GM12878 (cell line): ENCODE data around the gene ECEL1. TPM values are rescaled to one million over a fixed set of nuclear protein-coding genes. Genes with fewer than 3 reads are reported as not detected.

Experiments
- ATAC-seq: fragments of 200-7000 bp; cut with Tn5 transposase; 3 replicates; pipeline ENCODE4 v1.9.1; 2020; ENCODE audit warnings: mild to moderate bottlenecking, moderate library complexity
- BruUV-seq: library from RNA; stranded (reverse); fragments of 400-500 nt; replicated peaks from 2 replicates; lab custom pipeline; 2021; lab: Mats Ljungman, UMichigan
- CTCF ChIA-PET: fragments of 300-600 bp; sonication (Branson Sonifier 250); formaldehyde crosslinking; extraction: SDS; loops from one replicate; lab custom pipeline; 2021; ENCODE audit warnings: inconsistent platforms; lab: Yijun Ruan, JAX
- POLR2A ChIA-PET: fragments of 350-600 bp; formaldehyde crosslinking; extraction: SDS; loops from one replicate; lab custom pipeline; 2021; ENCODE audit warnings: inconsistent platforms; lab: Charles Lee
- RAD21 ChIA-PET: fragments of 300-600 bp; sonication (Branson Sonifier 250); formaldehyde crosslinking; loops from one replicate; lab custom pipeline; 2023; ENCODE audit warnings: antibody characterized with exemption; ENCODE audit not compliant: unreplicated experiment; lab: Charles Lee
- SMC1A ChIA-PET: fragments of 300-600 bp; sonication (Branson Sonifier 250); formaldehyde crosslinking; loops from one replicate; lab custom pipeline; 2023; ENCODE audit not compliant: unreplicated experiment, uncharacterized antibody; lab: Charles Lee
- DNase-seq: peaks from one replicate; pipeline ENCODE4 v3.0.0-alpha.2; 2011; ENCODE audit warnings: low read depth, low spot score
- FAIRE-seq: peaks from 3 replicates; lab custom pipeline; 2011; peaks lifted over from hg19 to GRCh38; lab: Jason Lieb, UNC
- H2AFZ ChIP-seq: 2 replicates; pipeline ENCODE4 v1.6.0; 2011; ENCODE audit warnings: low read depth, low read length, control low read depth; ENCODE audit not compliant: control insufficient read depth
- H3K27ac ChIP-seq: 2 replicates; pipeline ENCODE4 v1.5.1; 2011; ENCODE audit warnings: control low read depth; ENCODE audit not compliant: control insufficient read depth, insufficient read depth
- H3K27me3 ChIP-seq, 2 experiments: replicated peaks in 1 of 2; 2 replicates each; pipeline versions ENCODE4 v1.6.0 to v1.6.1; 2011; ENCODE audit warnings: low read length in 1 of 2; ENCODE audit not compliant: control insufficient read depth in 2 of 2, insufficient read depth in 2 of 2
- H3K36me3 ChIP-seq, 2 experiments: 2 replicates each; pipeline ENCODE4 v1.5.1; 2011; ENCODE audit warnings: low read length in 1 of 2; ENCODE audit not compliant: control insufficient read depth in 2 of 2, insufficient read depth in 2 of 2
- H3K4me1 ChIP-seq: 2 replicates; pipeline ENCODE4 v1.6.1; 2011; ENCODE audit warnings: mild to moderate bottlenecking, low read length, moderate library complexity, mixed read lengths; ENCODE audit not compliant: control insufficient read depth, insufficient read depth
- H3K4me2 ChIP-seq: 2 replicates; pipeline ENCODE4 v1.6.0; 2011; ENCODE audit warnings: control low read depth; ENCODE audit not compliant: control insufficient read depth, insufficient read depth
- H3K4me3 ChIP-seq: fragments of 200-600 bp; sonication (generic); 2 replicates; pipeline ENCODE4 v1.5.1; 2016
- H3K79me2 ChIP-seq: 2 replicates; pipeline ENCODE4 v1.6.0; 2011; ENCODE audit warnings: low read length; ENCODE audit not compliant: control insufficient read depth, insufficient read depth
- H3K9ac ChIP-seq: 2 replicates; pipeline ENCODE4 v1.8.0; 2011; ENCODE audit warnings: low read length, control low read depth, mixed read lengths; ENCODE audit not compliant: control insufficient read depth, insufficient read depth
- H3K9me3 ChIP-seq: replicated peaks from 3 replicates; pipeline ENCODE4 v1.5.1; 2011; ENCODE audit warnings: mild to moderate bottlenecking, low read length; ENCODE audit not compliant: control insufficient read depth, insufficient read depth
- H4K20me1 ChIP-seq: 2 replicates; pipeline ENCODE4 v1.6.0; 2011; ENCODE audit not compliant: control insufficient read depth, insufficient read depth
- CHD1 ChIP-seq: IDR thresholded peaks from 2 replicates; pipeline ENCODE4 v1.6.1; 2012; ENCODE audit warnings: low read depth, low read length, improper control_type of control experiment
- CREB1 ChIP-seq: IDR thresholded peaks from 2 replicates; pipeline ENCODE4 v1.6.1; 2012; ENCODE audit warnings: low read depth, mild to moderate bottlenecking, inconsistent platforms
- CREM ChIP-seq: IDR thresholded peaks from 2 replicates; pipeline ENCODE4 v1.6.1; 2014; ENCODE audit warnings: antibody characterized with exemption, low read depth
- GABPA ChIP-seq: IDR thresholded peaks from 2 replicates; pipeline ENCODE4 v1.6.1; 2014; ENCODE audit warnings: antibody characterized with exemption, low read depth, mild to moderate bottlenecking, inconsistent platforms
- NR2F1 ChIP-seq: fragments of 450-650 bp; conservative IDR thresholded peaks from 2 replicates; pipeline ENCODE4 v1.6.1; 2017; ENCODE audit warnings: mild to moderate bottlenecking
- POU2F2 ChIP-seq: IDR thresholded peaks from 3 replicates; pipeline ENCODE4 v1.6.1; 2011; ENCODE audit warnings: low read depth, mild to moderate bottlenecking, low read length, borderline replicate concordance
- PRDM15 ChIP-seq: fragments of 450-650 bp; formaldehyde crosslinking; IDR thresholded peaks from 2 replicates; pipeline ENCODE4 v1.4.0; 2020; ENCODE audit warnings: mild to moderate bottlenecking, moderate library complexity
- RAD21 ChIP-seq: IDR thresholded peaks from 2 replicates; pipeline ENCODE4 v1.6.1; 2011; ENCODE audit warnings: mild to moderate bottlenecking, low read depth, low read length, moderate library complexity; ENCODE audit not compliant: insufficient read depth
- RELA ChIP-seq: fragments of 450-650 bp; IDR thresholded peaks from 2 replicates; pipeline ENCODE4 v1.8.0; 2014; ENCODE audit warnings: borderline replicate concordance; ENCODE audit not compliant: partially characterized antibody
- RELB ChIP-seq: fragments of 450-650 bp; IDR thresholded peaks from 2 replicates; pipeline ENCODE4 v1.6.1; 2017; ENCODE audit warnings: low read depth, mild to moderate bottlenecking, moderate library complexity
- RFX5 ChIP-seq: IDR thresholded peaks from 2 replicates; pipeline ENCODE4 v1.6.1; 2011; ENCODE audit warnings: low read depth, low read length, improper control_type of control experiment
- SREBF2 ChIP-seq: IDR thresholded peaks from 2 replicates; pipeline ENCODE4 v1.6.1; 2012; ENCODE audit warnings: mild to moderate bottlenecking, low read length
- STAT3 ChIP-seq: IDR thresholded peaks from 2 replicates; pipeline ENCODE4 v1.6.1; 2011; ENCODE audit warnings: low read depth, low read length, improper control_type of control experiment
- SUZ12 ChIP-seq: fragments of 200-600 bp; sonication (generic); IDR thresholded peaks from one replicate; pipeline ENCODE4 v1.6.1; 2018; ENCODE audit warnings: antibody characterized with exemption, mild to moderate bottlenecking; ENCODE audit not compliant: unreplicated experiment
- ZNF622 ChIP-seq: fragments of 450-650 bp; IDR thresholded peaks from 2 replicates; pipeline ENCODE4 v1.6.1; 2017; ENCODE audit warnings: mild to moderate bottlenecking, inconsistent platforms
- WGBS: methylation state at CpG from one replicate; pipeline ENCODE4 v1.1.6; 2016; ENCODE audit warnings: low lambda C conversion rate; ENCODE audit not compliant: insufficient replicate concordance, insufficient coverage; ENCODE audit errors: missing lambda C conversion rate; 5-methylcytosine and 5-hydroxymethylcytosine counted together
- in situ Hi-C: fragments of 300-500 bp; cut with MboI; formaldehyde crosslinking; loops from 9 replicates; pipeline ENCODE4 v1.14.3; 2018; ENCODE audit warnings: mixed read lengths
- intact Hi-C: fragments of 100-400 bp; cut with micrococcal nuclease; formaldehyde crosslinking; loops from one replicate; pipeline ENCODE4 v1.14.2; 2022; ENCODE audit not compliant: unreplicated experiment
- polyA plus RNA-seq, 11 experiments: library from polyadenylated mRNA; depleted of rRNA in 4 of 11; unstranded in 6 of 11; stranded (reverse) in 5 of 11; fragments of >200 nt; fragmentation: Nextera tagmentation in 4 of 11; fragmentation: Illumina TruSeq in 1 of 11; extraction: Ambion mirVana in 4 of 11; extraction: Trizol in 1 of 11; gene quantifications; 1 replicate in 1 of 11; 2 replicates in 10 of 11; pipeline versions ENCODE4 v1.2.1 to v1.2.3, GENCODE V29; 2011 to 2016; ENCODE audit warnings: inconsistent platforms in 2 of 11, missing spikeins in 2 of 11, low read depth in 1 of 11
- total RNA-seq, 4 experiments: library from RNA; depleted of rRNA in 3 of 4; stranded (reverse); fragments of >200 nt in 3 of 4; fragmentation: Illumina TruSeq in 1 of 4; extraction: Trizol in 1 of 4; gene quantifications; 2 replicates each; pipeline versions ENCODE4 v1.2.1 to v1.2.3, GENCODE V29; 2013 to 2021
- TF ChIP-seq, protein P1 (sequence below): fragments of 450-650 bp; IDR thresholded peaks from 2 replicates; pipeline ENCODE4 v1.6.1; 2018; ENCODE audit warnings: mild to moderate bottlenecking, low read depth, moderate library complexity; ENCODE audit not compliant: partially characterized antibody

The ECEL1 gene
- total and polyA plus RNA-seq, 10 of the 15 experiments (the other 5 are each of a cell fraction or from before 2014, with no cell fraction given), result not detected

DNA sequence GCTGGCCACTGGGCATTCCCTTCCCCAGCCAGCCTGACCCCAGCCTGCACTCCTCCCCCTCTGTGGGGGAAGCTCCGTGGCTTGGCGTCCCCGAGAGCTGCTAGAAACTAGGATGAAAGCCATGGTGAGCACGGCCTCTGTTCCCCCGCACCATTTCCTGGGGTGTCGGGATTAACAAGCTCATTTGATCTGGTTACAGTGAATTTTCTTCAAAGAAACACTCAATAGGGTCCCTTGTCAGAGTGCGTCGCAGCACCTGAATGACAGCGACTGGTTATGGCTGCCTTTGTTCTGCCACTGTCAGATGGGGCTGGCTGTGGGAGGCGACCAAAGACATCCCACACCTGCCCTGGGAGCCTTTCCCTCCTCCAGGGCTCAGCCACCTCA is 39.3 kb downstream of the ECEL1 start:
- Histone ChIP-seq H3K9me3 (no peaks in the 10 kb centered on the region), H3K9ac (no peak overlapping the region), H3K36me3 (no peaks in the 10 kb centered on the region), H4K20me1 (no peaks in the 10 kb centered on the region), H3K4me2 (no peak overlapping the region), H3K27me3 (no peaks in the 10 kb centered on the region), H3K79me2 (no peaks in the 10 kb centered on the region), H3K27ac (no peak overlapping the region), H3K4me1 (no peaks in the 10 kb centered on the region; the same call in 1 of the 2 replicates), H2AFZ (no peak overlapping the region), H3K4me3 (no peak overlapping the region)
- TF ChIP-seq RAD21 (no peak), STAT3 (no peak), RELB (no peak), CREB1 (no peak), SREBF2 (no peak), NR2F1 (no peak), CHD1 (no peak), RFX5 (no peak), RELA (no peak), SUZ12 (no peak), GABPA (no peak), CREM (no peak), ZNF622 (no peak), PRDM15 (no peak), POU2F2 (no peak)
- TF ChIP-seq, protein P1, sequence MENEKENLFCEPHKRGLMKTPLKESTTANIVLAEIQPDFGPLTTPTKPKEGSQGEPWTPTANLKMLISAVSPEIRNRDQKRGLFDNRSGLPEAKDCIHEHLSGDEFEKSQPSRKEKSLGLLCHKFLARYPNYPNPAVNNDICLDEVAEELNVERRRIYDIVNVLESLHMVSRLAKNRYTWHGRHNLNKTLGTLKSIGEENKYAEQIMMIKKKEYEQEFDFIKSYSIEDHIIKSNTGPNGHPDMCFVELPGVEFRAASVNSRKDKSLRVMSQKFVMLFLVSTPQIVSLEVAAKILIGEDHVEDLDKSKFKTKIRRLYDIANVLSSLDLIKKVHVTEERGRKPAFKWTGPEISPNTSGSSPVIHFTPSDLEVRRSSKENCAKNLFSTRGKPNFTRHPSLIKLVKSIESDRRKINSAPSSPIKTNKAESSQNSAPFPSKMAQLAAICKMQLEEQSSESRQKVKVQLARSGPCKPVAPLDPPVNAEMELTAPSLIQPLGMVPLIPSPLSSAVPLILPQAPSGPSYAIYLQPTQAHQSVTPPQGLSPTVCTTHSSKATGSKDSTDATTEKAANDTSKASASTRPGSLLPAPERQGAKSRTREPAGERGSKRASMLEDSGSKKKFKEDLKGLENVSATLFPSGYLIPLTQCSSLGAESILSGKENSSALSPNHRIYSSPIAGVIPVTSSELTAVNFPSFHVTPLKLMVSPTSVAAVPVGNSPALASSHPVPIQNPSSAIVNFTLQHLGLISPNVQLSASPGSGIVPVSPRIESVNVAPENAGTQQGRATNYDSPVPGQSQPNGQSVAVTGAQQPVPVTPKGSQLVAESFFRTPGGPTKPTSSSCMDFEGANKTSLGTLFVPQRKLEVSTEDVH, result no peak
- WGBS, result 43% methylated on average over 9 of the region's 10 CpGs
- RAD21 ChIA-PET, result no interaction called here
- POLR2A ChIA-PET, result no interaction called here
- ATAC-seq (no peak), FAIRE-seq (no peak), DNase-seq (no peak)
- SMC1A ChIA-PET, result no interaction called here
- CTCF ChIA-PET, result interaction anchor here (1.5 kb wide), 1 partner anchor 16 kb away, joined by 3 read pairs; no protein-coding TSS in a partner anchor
- no TSS peak for BruUV-seq
- intact Hi-C loops (no loop called here), in situ Hi-C loops (no loop called here)
